Sigmoid colon (tissue), 4 donors: ENCODE measurements around the gene XPR1.

ENCODE experiments used
- CTCF ChIP-seq, 4 experiments: fragments of 450-650 bp in 3 of 4; fragments of 200-600 bp in 1 of 4; IDR thresholded peaks; one replicate each; pipeline ENCODE4 v1.5.1; 2016 to 2019; ENCODE audit warnings: antibody characterized with exemption in 4 of 4, mild to moderate bottlenecking in 3 of 4, moderate library complexity in 2 of 4
- EP300 ChIP-seq, 4 donors: sonication (generic); formaldehyde crosslinking; IDR thresholded peaks; one replicate each; pipeline ENCODE4 v1.6.1; 2017; ENCODE audit warnings: antibody characterized with exemption in 4 of 4
- POLR2A ChIP-seq, 2 donors: fragments of 450-650 bp; IDR thresholded peaks; one replicate each; pipeline ENCODE4 v1.6.1; 2016; ENCODE audit warnings: antibody characterized with exemption in 2 of 2, mild to moderate bottlenecking in 2 of 2, moderate library complexity in 2 of 2
- POLR2AphosphoS5 ChIP-seq, 4 donors: sonication (generic); formaldehyde crosslinking; IDR thresholded peaks; one replicate each; pipeline ENCODE4 v1.6.1; 2017; ENCODE audit warnings: antibody characterized with exemption in 4 of 4

DNA sequence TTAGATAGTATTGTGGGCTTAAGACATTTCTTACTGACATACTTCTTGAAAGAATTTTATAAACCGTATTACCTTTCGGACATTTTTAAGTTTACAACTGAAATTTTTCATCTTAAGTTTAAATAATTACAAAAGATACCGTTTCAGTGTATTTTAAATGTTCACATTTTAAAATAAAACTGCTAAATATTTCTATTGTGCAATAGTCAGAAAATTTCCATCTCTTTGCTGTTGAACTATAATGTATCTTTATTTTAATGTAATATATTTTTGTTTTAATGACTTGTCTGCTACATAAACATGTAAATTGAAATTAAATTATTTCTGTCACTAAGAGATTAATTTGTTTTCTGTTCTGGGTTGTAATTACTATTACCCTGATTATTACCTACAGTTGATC, 206.7 kb downstream of the XPR1 start:
- TF ChIP-seq CTCF (IDR thresholded peaks at IDR 0.05) (no peak), EP300 (IDR thresholded peaks at IDR 0.05) (no peak), POLR2A (IDR thresholded peaks at IDR 0.05) (no peak), POLR2AphosphoS5 (IDR thresholded peaks at IDR 0.05) (no peak)
